Lung microvascular endothelial cell (primary cell): ENCODE measurements around the gene COPG1. TPM values are rescaled to one million over a fixed set of nuclear protein-coding genes. Genes with fewer than 3 reads are reported as not detected.
"Not testable (repeated sequence)": the region's sequence is repeated elsewhere in the genome, so short reads cannot be mapped to it uniquely, and the experiment has no call there.

Source experiments
- DNase-seq, 2 donors: peaks; one replicate each; pipeline versions ENCODE4 v3.0.0 to v3.0.0-alpha.2; 2010; ENCODE audit warnings: low read depth in 2 of 2
- total RNA-seq: library from RNA; depleted of rRNA; stranded (reverse); fragments of >200 nt; gene quantifications from 2 replicates; pipeline ENCODE4 v1.2.1, GENCODE V29; 2014

Gene COPG1, protein sequence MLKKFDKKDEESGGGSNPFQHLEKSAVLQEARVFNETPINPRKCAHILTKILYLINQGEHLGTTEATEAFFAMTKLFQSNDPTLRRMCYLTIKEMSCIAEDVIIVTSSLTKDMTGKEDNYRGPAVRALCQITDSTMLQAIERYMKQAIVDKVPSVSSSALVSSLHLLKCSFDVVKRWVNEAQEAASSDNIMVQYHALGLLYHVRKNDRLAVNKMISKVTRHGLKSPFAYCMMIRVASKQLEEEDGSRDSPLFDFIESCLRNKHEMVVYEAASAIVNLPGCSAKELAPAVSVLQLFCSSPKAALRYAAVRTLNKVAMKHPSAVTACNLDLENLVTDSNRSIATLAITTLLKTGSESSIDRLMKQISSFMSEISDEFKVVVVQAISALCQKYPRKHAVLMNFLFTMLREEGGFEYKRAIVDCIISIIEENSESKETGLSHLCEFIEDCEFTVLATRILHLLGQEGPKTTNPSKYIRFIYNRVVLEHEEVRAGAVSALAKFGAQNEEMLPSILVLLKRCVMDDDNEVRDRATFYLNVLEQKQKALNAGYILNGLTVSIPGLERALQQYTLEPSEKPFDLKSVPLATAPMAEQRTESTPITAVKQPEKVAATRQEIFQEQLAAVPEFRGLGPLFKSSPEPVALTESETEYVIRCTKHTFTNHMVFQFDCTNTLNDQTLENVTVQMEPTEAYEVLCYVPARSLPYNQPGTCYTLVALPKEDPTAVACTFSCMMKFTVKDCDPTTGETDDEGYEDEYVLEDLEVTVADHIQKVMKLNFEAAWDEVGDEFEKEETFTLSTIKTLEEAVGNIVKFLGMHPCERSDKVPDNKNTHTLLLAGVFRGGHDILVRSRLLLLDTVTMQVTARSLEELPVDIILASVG
- 159 and 221 TPM in 2 replicates for total RNA-seq

DNA sequence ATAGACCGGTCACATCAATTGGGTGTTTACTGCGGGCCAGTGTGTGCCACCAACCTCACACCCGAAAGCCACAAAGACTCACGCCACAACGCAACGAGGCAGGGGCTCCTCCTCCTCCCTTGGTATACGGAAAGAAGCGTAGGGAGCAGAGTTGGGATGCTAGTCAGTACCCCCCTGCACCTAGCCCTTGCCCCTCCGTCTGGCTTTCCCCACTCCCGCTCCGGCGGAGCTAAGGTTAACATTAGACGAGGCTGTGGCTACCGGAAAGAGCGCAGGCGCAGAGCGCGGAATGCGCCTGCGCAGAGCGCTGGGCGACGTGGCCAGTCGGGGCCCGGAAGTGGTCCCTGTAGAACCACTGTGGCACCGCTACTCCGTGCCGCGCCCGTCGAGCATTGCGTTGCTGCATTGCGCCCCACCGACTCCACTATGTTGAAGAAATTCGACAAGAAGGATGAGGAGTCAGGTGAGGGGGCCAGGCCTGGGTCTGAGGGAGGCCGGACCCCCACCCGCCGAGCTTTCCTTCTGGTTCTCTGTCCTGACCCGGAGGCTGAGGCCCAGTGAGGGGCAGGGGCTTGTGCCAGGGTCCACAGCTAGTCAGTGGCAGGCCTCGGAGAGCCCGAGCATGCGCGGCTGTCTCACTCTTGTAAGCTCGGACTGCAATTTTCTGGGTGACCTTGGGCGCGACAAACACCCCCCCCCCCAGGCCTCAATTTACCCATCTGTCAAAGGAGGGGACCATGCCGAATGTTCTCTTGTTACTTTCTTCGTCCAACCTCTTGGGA lies at the start of gene COPG1:
COPG1 (plus strand) TSS at position 323 of the 782 bp plus-strand sequence; CDS start at position 427, 104 bp downstream.
- peak; percentile 87 to 90 for DNase-seq

DNA sequence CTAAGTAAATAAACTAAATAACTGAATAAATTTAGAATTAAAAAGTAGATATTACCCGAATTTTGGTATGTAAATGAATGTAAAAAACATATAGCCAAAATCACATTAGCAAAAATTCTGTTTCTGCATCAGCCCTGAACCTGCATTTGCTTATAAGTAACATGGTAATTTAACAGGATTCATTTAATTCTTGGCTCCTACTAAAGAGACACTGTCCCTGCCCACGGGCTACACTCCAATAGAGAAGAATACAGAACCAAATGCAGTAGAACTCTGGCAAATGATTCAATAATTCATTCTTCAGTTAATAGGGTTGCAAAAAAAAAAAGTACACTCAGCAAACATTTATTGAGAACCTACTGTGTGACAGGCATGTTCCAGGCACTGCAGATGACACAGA lies 44.9 kb upstream of the COPG1 start:
- DNase-seq, result no peak

DNA sequence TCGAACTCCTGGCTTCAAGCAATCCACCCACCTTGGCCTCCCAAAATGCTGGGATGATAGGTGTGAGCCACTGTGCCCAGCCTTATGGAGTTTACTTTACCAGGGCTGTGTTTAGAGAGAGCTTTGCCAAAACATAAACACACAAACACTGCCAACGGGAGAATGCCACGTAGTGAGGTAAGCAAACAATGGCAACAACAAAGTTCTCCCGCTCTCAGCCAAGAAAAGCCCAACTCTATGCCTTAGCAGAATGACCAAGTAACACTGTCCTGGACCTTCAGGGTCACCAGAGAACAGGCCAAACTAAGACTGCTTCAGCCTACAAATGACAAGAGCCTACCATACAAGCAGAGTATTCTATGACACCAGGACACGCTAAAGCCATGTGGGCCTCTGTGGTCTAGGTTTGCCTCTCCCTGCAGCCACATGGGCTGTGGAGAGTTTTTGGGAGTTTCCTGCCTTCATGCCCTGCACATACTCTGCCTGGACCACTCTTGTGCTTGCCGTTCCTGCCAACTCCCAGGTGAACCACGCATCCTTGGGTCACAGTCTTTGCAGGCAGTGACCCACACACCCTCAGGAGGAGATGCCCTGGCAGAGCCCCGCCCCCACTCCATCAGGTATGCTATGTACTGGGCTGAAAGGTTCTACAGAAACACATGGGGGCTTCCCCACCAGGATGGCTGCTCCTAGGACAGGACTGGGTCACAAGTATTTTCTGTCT lies 44.1 kb upstream of the COPG1 start:
- no peak for DNase-seq

DNA sequence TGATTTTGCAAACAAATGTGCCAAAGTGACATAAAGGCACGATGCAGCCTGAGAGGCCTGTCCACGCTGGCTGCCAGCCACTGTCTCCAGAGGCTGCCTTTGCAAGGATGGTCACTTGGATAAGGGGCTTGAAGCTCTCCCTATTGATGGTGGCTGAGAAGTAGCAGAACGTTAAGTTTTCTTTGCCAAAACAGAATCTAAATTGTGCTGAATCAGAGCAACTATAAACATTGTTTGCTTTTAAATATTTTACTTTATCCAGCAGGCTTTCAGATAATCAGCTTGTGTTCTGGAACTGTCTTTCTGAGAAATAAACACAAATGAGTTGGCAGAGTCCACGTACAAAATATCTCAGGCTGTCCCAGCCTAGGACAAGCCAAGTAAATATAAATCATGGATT lies 41.9 kb upstream of the COPG1 start:
- no peak for DNase-seq

DNA sequence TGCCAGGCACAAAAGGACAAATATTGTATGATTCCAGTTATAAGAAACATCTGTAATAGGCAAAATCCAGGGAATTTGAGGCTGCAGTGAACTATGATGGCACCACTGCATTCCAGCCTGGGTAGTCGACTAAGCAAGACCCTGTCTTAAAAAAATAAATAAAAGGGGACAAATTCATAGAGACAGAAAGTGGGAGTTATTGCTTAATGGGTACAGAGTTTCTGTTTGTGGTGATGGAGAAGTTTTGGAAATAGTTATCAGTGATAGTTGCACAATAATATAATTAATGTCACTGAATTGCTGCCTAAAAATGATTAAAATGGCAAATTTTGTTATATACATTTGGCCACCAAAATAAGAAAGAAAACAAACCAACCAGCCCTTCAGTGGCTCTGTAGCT lies 38.1 kb upstream of the COPG1 start:
- DNase-seq, result no peak

DNA sequence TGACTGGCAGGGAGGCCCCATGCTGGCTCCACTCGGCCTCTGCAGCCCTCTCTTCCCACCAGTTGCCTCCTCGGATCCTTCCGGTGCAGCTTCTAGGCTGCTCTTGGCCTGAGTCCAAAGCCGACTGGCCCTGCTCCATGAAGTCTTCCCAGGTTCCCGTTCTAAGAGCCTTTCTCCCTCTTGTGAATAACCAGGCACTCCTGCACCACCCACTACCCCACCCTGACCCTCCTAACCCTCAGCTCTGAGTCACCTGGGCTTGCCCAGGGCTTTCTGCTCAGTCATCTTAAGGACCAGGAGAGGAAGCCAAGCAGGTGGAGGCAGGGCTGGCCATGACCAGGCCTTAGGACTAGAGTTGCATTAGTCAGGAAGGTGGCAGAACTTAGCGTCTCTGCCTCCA lies 37.6 kb upstream of the COPG1 start:
- DNase-seq, result peak; percentile 45 to 74

DNA sequence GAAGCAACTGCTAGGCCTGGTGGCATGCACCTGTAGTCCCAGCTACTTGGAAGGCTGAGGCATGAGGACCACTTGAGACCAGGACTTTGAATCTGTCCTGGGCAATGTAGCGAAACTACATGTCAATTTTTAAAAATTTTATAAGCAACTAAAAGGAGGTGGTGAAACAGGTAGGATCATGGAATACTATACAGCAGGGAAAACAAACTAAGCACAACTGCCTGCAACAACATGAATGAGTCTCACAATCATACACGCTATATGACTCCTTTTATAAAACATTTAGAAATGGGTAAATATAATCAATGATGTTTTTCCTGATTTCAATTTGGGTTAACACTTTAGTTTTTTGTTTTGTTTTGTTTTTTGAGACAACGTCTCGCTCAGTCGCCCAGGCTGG lies 36.2 kb upstream of the COPG1 start:
- no peak for DNase-seq

DNA sequence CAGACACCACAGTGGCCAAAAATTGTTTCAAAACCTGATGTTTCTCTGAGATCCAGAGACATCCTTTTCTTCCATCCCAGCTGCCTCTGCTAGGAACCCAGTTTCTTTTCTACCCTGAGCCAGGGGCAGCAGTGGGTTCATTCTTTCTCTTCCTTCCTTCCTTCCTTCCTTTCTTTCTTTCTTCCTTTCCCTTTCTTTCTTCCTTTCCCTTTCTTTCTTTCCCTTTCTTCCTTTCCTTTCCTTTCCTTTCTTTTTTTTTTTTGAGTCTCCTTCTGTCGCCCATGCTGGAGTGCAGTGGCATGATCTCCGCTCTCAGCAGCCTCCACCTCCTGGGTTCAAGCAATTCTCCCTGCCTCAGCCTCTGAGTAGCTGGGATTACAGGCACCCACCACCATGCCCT lies 30.7 kb upstream of the COPG1 start:
- no peak for DNase-seq

DNA sequence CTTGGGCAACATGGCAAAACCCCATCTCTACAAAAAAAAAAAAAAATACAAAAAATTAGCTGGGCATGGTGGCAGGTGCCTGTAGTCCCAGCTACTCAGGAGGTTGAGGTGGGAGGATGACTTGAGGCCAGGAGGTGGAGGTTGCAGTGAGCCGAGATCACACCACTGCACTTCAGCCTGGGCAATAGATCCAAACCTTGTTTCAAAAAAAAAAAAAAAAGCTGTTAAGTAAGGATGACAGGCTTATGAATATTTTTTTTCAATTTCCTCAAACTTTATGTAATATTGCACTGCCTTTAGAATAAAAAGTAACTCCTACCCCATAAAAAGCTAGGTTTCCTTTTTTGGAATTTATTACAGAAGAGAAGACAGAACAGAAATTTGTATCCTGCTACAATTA lies 25.0 kb upstream of the COPG1 start:
- DNase-seq, result not testable (repeated sequence)

DNA sequence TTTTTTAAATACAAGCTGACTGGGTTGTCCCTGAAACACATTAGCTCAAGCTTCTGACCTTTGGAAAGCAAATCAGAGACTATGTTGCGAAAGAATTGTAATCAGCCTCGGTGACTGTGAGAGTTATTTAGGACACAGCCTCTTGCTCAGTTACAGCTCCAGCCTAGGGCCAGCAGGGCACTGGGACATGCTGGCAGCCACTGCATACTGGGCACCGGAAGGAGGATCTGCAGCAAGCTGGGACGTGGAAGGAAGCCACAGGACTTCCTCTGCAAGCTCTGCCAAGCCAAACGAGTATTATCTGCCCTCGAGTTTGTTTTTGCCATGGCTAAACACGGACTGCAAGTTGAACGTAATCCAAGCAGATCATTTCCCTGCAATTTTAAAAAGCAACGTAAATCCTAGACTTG lies 24.4 kb upstream of the COPG1 start:
- peak; percentile 60 to 95 for DNase-seq

DNA sequence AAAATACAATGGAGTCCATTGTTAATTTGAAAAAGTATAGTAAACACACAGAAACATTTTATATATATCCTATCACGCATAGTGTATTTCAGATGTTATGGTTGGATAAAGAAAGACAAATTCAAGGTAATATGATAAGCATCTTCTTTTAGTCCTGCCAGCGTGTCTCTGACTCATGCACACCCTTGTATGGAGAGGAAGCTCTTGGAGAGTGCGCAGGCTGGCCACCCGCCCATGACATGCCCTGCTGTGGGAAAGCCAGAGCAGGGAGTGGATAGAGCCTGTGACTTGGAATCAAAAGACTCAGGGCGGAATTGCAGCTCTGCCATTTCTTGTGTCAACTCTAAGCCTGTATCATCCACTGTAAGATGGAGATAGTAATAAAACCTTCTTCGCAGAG lies 23.0 kb upstream of the COPG1 start:
- peak; percentile 78 to 95 for DNase-seq

DNA sequence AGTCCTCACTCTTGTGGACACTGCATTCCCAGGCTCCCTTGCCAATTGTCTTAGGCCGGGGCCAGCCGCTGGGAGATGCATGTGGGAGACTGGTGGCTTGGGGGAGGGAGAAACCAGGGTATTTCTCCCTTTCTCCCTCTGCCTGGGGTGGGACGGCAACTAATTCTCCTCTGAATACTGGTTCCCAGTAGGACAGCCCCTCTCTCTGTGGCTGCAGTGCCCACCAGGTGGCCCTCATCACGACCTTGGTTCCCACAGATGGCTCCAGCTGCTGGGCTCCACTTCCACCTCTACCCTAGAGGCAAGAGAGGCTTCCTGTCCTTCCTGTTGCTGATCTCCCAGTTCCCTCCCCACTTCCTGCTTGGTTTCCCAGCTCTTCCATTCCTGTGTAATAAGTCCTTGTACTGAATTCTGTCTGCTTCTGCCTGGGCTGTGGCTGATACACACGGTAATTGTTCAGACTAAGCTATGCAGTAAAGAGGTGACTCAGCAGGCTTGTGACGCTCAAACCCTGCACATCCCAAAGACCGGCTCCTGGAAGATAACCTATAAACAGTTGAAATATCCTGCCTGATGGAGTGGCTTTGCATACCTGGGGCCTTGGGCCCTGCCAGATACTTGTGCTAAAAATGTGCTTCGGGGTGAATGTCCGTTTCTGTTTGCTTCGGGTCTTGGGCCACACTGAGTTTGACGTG lies 20.4 kb upstream of the COPG1 start:
- peak; percentile 71 for DNase-seq

DNA sequence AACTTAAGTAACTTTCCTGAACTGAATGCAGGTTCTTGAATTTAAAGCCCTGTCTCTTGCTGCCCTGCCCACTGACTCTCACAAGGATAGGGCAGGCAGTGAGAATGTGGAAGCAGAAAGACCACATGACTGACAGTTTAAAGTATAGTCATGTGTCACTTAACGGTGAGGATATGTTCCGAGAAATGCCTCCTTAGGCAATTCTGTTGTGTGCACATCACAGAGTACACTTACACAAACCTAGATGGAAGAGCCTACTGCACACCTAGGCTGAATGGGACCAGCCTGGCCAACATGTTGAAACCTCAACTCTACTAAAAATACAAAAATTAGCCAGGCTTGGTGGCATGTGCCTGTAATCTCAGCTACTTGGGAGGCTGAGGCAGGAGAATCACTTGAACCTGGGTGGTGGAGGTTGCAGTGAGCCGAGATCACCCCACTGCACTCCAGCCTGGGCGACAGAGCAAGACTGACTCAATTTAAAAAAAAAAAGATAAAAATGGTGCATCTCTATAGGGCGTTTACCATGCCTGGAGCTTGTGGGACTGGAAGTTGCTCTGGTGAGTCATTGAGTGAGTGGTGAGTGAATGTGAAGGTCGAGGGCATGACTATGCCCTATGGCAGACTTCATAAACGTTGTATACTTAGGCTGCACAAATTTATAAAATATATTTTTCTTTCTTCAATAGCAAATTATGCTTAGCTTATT lies 18.9 kb upstream of the COPG1 start:
- peak; percentile 61 to 82 for DNase-seq

DNA sequence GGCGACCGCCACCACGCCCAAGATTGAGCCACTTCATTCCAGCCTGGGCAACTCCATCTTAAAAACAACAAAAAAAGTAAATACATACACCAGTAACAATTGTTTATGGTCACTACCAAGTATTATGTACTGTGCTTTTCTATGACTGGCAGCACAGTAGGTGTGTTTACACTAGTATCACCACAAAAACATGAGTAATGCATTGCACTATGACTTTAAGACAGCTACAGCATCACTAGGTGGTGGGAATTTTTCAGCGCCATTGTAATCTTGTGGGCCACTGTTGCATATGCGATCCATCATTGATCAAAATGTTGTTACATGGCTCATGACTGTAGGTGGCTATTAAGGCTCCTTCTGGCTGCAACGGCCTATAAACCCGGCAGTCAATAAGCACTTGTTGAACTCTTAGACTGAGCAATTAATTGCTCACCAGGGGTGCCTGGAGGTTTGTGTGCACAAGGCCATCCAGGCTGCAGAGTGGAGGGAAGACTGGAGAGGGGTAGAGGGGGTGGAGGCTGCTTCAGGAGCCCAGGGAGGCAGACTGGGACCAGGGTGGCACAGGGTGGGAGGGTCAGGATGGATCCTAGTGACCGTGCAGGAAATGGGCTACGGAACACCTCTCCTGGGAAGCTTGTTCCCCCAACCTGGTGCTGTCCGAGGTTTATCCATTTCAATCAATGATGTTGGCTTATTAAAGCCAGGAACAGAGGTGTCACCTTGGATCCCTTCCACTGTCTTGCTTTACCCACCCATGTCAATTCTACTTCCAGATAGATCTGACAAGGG lies 17.9 kb upstream of the COPG1 start:
- no peak for DNase-seq

DNA sequence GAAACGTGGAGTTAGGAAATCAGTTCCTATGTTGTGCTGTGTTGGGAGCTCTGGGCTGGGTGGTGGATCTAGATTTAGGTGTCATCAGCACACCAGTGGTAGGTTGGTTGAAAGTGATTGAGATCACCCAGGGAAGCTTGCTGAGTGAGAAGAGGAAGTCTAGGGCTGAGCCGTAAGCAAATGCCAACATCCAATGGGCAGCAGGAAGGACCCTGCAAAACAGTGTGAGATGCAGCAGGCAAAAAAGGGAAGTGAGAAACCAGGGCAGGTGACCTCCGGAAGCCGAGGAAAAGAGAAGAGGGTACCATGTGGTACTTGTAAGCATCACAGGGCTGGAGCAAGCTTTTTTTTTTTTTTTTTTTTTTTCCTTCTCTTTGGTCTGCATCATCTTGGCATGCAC lies 15.9 kb upstream of the COPG1 start:
- no peak for DNase-seq

DNA sequence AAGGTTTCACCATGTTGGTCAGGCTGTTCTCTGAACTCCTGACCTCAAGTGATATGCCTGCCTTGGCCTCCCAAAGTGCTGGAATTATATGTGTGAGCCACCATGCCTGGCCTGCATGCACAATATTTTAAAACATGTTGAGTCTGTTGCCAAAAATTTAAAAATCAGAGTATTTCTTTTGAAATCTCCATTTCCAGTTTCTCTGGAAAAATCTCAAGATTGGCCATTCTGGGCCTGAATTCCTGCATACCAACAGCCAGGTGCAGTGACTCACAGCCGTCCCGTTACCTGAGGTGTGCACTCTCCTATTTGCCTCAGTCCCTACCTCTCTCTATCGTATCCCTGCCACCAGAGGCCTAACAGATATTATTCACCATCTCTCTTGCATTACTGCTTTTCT lies 15.0 kb upstream of the COPG1 start:
- no peak for DNase-seq

DNA sequence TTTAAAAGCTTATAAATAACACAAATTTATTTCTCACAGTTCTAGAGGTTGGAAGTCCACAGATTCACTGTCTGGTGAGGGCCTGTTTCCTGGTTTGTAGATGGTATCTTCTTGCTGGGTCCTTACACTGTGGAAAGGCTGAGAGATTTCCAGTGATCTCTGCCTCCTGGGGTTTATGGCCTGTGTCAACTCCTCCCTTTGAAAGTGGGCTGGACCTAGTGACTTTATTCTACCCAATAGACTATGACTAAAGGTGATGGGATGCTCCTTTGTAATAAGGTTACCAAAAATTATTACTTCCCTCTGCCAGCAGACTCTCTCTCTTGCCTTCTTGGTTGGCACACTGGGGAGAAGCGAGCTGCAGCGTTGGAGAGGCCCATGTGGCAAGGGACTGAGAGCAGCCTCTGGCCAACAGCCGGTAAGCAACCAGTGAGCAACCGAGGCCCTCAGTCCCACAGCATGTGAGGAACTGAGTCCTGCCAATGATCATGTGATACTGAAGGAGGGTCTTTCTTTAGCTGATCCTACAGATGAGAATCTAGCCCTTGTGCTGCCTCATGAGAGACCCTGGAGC lies 14.0 kb upstream of the COPG1 start:
- DNase-seq, result no peak

DNA sequence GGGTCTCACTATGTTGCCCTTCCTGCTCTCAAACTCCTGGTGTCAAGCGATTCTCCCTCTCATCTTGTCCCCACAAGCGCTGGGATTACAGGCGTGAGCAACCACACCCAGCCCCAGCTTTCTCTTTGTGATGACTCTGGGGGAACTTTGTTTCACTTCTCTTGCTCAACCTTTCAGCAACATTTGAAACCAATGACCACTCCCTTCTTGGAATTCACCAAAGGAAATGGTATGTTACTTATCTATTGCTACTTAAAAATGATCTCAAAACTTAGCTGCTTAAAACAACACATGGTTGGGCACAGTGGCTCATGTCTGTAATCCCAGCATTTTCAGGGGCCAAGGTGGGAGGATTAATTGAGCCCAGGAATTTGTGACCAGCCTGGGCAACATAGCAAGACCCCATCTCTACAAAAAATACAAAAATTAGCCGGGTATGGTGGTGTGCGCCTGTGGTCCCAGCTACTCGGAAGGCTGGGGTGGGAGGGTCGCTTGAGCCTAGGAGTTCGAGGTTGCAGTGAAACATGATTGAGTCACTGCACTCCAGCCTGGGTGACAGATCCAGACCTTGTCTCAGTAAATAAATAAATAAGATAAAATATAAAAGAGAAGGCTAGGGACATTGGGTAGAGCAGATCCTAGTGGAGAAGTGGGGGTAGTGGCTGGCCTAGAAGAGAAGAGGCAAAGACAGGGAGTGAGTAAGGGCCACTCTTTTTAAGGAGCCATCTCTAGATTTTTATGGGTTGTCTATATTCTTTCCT lies 10.3 kb upstream of the COPG1 start:
- no peak for DNase-seq
